Activated naive CD4-positive, alpha-beta T cell treated with anti-CD3 and anti-CD28 coated beads, Interleukin-2, amount 50 U/mL, for 16 hours (primary cell): ENCODE results near the gene LMBRD1.
"Not testable (repeated sequence)": the region's sequence is repeated elsewhere in the genome, so short reads cannot be mapped to it uniquely, and the experiment has no call there.

Experiments used
- DNase-seq: peaks from one replicate; pipeline ENCODE4 v3.0.0-alpha.2; 2020

LMBRD1 gene

GRCh38 chr6:69796642-69797390 lies at the start of gene LMBRD1:
LMBRD1 (minus strand) TSS chr6:69797010; CDS start chr6:69796881, 129 bp downstream.
- DNase-seq: peak; percentile 97

DNA sequence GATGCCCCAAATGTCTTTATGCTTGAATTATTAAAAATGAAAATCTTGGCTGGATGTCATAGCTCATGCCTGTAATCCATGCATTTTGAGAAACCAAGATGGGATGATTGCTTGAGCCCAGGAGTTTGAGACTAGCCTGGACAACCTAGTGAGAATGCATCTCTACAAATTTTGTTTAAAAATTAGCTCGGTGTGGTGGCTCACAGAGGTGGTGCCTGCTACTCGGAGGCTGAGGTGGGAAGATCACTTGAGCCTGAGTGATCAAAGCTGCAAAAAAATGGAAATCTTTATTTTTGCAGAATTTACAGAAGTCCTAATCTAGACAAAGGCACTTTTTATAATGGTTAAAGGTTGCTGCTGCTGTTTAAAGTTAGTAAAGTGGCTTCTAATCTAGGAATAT lies 49.5 kb upstream of the LMBRD1 start:
- DNase-seq: no peak

GRCh38 chr6:69843189-69843588 lies 46.4 kb upstream of the LMBRD1 start:
- DNase-seq: no peak

GRCh38 chr6:69841862-69842261 lies 45.1 kb upstream of the LMBRD1 start:
- DNase-seq: no peak

DNA sequence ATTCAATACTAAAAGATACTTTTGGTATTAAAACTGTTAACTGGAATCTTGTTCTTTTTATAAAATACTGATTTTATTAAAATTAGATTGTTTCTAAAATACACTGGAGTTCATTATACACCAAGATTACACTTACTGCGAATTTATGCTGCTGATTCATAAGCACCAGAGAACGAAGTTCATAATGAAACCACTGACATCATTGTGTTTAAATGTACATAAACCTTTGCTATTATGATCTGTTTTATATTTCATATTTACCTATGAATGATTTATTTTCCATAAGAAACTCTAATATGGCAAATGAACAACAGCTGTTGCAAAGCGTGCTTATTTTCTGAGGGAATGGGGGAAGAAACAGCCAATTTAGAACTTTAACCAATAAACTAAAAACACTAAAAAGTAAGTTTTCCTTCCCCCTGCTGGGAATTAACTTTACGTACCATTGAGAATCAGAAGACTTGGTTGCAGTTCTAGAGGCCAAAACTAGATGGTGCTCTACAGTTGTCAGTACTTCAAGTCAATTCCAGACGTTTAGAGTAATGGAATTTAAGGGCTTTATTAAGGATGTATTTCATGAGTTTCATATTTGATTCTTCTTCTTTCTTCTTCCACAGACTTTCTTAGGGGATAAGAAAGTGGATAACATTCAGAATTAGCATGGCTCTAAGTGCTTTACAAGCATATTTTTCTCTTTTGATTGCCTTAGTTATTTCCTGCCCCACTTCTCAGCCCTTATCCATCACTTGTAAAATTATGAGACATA lies 38.8 kb upstream of the LMBRD1 start:
- no peak for DNase-seq

DNA sequence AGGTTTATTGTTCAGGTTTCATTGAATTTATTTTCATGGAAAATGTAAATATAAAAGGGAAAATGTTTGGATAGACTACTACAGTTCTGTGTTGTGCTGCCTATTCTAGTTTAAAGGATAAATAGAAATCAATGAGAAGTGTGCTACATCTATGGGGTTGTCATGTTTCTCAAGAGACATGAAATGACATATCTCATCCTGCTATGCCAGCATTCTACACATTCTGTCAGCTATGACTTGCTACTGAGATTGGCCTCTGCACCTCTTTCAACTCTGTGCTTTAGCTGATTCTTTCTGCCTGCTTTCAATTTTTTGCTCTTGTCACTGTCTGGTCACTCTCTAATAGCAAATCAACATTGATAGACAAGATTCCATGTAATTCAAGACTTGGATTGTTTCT lies 35.7 kb upstream of the LMBRD1 start:
- no peak for DNase-seq

GRCh38 chr6:69827276-69827893 lies 30.6 kb upstream of the LMBRD1 start:
- no peak for DNase-seq

DNA sequence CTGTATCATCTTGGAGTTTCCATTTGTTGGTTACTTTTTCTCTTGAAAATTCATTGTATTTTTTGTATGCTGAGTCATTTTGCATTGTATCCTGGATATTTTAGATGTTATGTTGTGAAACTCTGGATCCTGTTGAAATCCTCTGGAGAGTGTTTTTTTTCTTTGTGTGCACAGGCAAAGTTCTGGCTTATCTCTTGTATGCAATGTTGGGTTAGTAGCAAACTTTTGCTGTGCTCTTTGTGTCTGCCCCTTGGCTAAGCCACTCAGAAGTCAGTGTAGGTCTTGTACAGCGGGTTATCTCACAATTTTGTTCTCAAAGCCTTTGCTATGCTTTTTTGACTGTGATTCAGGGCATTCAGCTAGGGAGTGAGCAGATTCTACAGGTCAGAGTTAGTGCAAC lies 29.1 kb upstream of the LMBRD1 start:
- DNase-seq: no peak

DNA sequence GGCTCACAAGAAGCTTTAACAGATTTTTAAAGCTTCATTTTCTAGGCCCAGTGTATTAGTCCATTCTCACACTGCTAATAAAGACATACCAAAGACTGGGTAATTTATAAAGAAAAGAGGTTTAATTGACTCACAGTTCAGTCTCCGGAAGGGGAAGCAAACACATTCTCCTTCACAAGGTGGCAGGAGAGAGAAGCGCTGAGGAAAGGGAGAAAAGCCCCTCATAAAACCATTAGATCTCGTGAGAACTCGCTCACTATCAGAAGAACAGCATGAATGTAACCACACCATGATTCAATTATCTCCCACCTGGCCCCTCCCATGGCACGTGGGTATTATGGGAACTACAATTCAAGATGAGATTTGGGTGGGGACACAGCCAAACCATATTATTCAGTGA lies 27.5 kb upstream of the LMBRD1 start:
- not testable (repeated sequence) for DNase-seq

GRCh38 chr6:69820438-69820837 lies 23.6 kb upstream of the LMBRD1 start:
- no peak for DNase-seq

DNA sequence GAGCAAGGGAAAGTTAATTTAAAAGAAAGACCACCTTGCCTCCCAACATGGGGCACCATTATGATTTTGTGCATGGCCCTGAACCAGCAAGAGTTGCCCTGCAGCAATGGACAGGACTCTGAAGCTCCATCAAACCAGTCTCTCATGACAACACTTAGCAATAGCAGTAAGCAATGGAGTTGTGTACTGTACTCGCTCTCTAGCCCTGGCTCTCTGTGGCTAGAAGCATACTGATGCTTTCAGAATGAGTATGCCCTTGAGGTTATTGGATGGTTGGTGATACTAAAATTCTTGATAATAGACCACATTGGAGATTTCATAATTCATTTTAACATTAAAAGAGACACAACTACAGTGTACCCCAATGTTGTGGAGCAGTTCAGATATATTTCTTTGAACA lies 23.2 kb upstream of the LMBRD1 start:
- no peak for DNase-seq

- DNase-seq: no peak
Measured at GRCh38 chr6:69819138-69819537, 22.3 kb upstream of the LMBRD1 start.

GRCh38 chr6:69818223-69818930 lies 21.6 kb upstream of the LMBRD1 start:
- DNase-seq: no peak

DNA sequence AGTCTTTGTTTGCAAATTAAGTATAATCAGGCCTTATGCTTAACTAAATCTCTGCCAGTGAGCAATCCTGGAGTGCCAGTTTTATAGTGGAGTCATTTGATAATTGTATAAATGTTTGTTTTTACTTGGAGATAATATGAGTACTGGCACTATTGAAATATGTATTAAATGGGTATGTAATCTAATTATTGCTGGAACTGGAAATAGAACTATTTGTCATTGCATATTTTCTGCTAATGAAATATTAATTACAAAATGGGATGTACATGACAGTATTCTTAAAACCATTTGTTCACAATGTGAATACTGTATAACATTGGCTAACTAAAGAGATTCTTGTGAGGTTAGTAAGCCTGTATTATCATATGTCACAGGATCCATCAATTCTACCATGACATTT lies 20.5 kb upstream of the LMBRD1 start:
- no peak for DNase-seq

DNA sequence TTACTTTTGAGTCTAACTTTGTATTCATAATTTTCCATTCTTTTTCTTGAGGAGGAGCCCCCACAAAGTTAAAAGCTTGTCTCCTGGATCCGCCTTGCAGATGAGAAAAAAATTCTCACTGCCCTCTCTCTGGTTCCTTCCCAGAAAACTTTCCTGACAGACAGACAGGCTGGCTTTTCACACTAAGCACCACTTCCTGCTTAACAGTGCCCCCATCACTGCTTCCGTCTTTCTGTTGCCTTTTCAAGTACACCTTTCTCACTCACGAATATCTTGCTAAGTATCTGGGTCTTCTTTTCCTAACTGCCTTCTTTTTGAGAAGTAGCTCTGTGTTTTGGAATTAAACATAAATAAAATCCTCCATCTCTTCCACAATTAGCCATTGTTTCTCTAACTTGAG lies 19.8 kb upstream of the LMBRD1 start:
- no peak for DNase-seq

- no peak for DNase-seq
Measured at GRCh38 chr6:69816026-69816425, 19.2 kb upstream of the LMBRD1 start.

DNA sequence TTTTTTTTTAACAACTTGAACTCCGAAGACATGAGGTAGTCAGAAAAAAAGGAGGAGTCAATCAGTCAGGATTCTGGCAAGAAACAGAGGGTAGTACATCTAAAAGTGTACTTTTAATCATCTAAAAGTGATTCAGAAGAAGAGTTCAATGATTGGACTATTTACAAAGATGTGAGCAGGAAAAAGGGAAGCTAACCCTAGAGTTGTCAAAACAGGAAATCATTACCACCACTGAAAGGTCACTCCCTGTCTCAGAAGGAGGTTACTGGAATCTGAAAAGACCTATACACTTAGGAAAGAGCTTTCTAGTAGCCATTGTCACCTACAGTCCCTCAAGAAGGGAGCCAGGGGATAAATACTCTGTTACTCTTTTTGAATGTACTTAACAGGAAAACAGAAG lies 16.7 kb upstream of the LMBRD1 start:
- DNase-seq: no peak

DNA sequence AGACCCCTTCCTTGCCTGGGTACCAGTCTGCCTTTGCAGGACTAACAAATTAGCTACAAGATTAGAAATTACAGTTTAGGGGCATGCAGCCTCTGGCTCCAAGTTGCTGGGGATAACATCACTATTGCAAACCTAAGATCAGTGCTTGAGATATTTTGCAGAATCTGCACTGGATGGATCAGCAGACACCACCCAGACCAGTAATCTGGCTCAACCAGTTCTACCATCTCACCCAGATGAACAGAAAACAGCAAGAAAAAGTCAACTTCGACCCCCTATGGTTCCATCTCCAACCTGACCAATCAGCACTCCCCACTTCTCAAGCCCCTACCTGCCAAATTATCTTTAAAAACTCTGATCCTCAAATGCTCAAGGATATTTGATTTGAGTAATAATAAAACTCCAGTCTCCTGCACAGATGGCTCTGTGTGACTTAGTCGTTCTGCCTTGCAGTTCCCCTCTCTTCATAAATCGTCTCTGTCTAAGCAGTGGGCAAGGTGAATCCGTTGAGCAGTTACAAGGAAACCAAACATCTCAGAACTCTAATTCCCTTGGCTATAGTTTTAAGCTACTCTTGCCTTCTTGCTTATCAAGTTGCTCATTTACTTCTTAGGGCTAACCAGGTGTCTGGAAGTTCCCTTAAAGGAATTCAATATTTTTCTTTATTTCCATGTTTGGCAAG lies 16.1 kb upstream of the LMBRD1 start:
- DNase-seq: no peak

- no peak for DNase-seq
Measured at GRCh38 chr6:69802995-69803394, 6.2 kb upstream of the LMBRD1 start.

DNA sequence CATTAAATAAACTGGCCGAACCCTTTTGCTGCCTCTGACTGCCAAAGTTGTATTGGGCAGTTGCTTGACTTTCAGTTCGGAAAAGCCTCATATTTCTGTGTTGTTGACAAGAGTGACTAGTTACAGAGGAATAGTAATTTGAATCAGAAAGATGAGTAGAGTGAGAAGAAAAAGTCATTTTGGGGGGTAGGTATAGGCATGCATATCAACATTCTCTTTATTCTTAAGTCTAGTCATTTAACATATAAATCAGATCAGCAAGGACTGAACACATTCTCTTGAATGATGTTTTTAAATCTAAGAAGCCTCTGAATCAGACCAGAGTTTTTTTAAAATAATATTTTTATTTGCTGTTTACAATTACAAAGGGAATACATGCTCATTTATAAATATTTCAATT lies 4.9 kb upstream of the LMBRD1 start:
- DNase-seq: no peak

- DNase-seq: no peak
Measured at GRCh38 chr6:69801225-69801624, 4.4 kb upstream of the LMBRD1 start.

DNA sequence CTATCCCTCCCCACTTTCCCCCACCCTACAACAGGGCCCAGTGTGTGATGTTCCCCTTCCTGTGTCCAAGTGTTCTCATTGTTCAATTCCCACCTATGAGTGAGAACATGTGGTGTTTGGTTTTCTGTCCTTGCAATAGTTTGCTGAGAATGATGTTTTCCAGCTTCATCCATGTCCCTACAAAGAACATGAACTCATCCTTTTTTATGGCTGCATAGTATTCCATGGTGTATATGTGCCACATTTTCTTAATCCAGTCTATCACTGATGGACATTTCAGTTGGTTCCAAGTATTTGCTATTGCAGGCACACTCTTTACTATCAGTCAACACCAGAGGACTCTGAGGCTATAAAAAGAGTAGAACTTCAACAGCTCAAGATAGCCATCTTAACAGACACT lies 2.0 kb upstream of the LMBRD1 start:
- DNase-seq: not testable (repeated sequence)
